Heart right ventricle (tissue), 16 donors: ENCODE measurements around the gene CDC42BPA. TPM values are rescaled to one million over a fixed set of nuclear protein-coding genes. Genes with fewer than 3 reads are reported as not detected.

Source experiments
- ATAC-seq, 8 donors: fragments of 200-7000 bp; cut with Tn5 transposase; one replicate each; pipeline ENCODE4 v1.9.1; 2020; ENCODE audit warnings: mild to moderate bottlenecking in 8 of 8, moderate library complexity in 8 of 8, moderate number of reproducible peaks in 1 of 8
- DNase-seq, 2 donors: peaks; one replicate each; pipeline ENCODE4 v3.0.0-alpha.2; 2020
- H3K27ac ChIP-seq, 10 donors: fragments of 200-600 bp; sonication (generic) in 2 of 10; one replicate each; pipeline versions ENCODE4 v1.5.0 to v1.8.0; 2020 to 2022; ENCODE audit warnings: mild to moderate bottlenecking in 3 of 10
- H3K27me3 ChIP-seq, 7 donors: fragments of 200-600 bp; one replicate each; pipeline ENCODE4 v1.8.0; 2021 to 2022; ENCODE audit warnings: mild to moderate bottlenecking in 2 of 7
- H3K36me3 ChIP-seq, 9 donors: fragments of 200-600 bp; sonication (generic) in 1 of 9; one replicate each; pipeline versions ENCODE4 v1.5.0 to v1.8.0; 2020 to 2022; ENCODE audit warnings: mild to moderate bottlenecking in 2 of 9
- H3K4me1 ChIP-seq, 9 donors: fragments of 200-600 bp; sonication (generic) in 1 of 9; one replicate each; pipeline versions ENCODE4 v1.5.0 to v1.8.0; 2020 to 2022; ENCODE audit warnings: mild to moderate bottlenecking in 4 of 9
- H3K4me3 ChIP-seq, 10 donors: fragments of 200-600 bp; sonication (generic) in 2 of 10; one replicate each; pipeline versions ENCODE4 v1.5.0 to v1.8.0; 2020 to 2022; ENCODE audit warnings: mild to moderate bottlenecking in 7 of 10, moderate library complexity in 2 of 10
- H3K9me3 ChIP-seq, 11 donors: fragments of 200-600 bp in 10 of 11; sonication (generic) in 2 of 11; one replicate each; pipeline versions ENCODE4 v1.5.0 to v1.8.0; 2013 to 2022; ENCODE audit warnings: mild to moderate bottlenecking in 2 of 11, control low read depth in 1 of 11, moderate library complexity in 1 of 11
- WGBS, 2 donors: extraction: QIAGEN DNeasy Blood & Tissue Kit; methylation state at CpG; one replicate each; pipeline ENCODE4 v1.1.7; 2013; ENCODE audit warnings: inconsistent platforms in 1 of 2; 5-methylcytosine and 5-hydroxymethylcytosine counted together
- intact Hi-C, 10 donors: fragments of 100-400 bp; cut with DNase I; formaldehyde crosslinking; loops; one replicate each; pipeline versions ENCODE4 v1.11.1 to v1.14.2; 2022
- polyA plus RNA-seq, 2 donors: library from polyadenylated mRNA; stranded (reverse); fragments of 200-250 nt; gene quantifications; one replicate each; pipeline ENCODE4 v1.2.3, GENCODE V29; 2013
- total RNA-seq, 10 donors: library from RNA; stranded (reverse); fragmentation: NEBNext Ultra II Directional in 3 of 10; extraction: Animal tissue kit (Norgen Biotek cat#: 25700) in 3 of 10; gene quantifications; one replicate each; pipeline versions ENCODE4 v1.2.1 to v1.2.4, GENCODE V29; 2021 to 2023
- TF ChIP-seq, protein P1 (sequence below), 9 donors: fragments of 200-600 bp; sonication (generic) in 2 of 9; IDR thresholded peaks; one replicate each; pipeline versions ENCODE4 v1.5.0 to v1.8.0; 2021 to 2022; ENCODE audit warnings: antibody characterized with exemption in 9 of 9, mild to moderate bottlenecking in 5 of 9, moderate library complexity in 1 of 9
- donor health status: Arrhythmogenic right ventricular cardiomyopathy.
- donor health status: ischemic (EF 13 %, LVEDD 7.1; RV severe dilation, severe dysfunction).
- donor health status: healthy with polysubstance abuse.
- donor health status: DM: no; HTN: yes; CAD: no.
- donor health status: DM: no; HTN: no; CAD: no.
- donor health status: ischemic (EF 25% LVEDD 6.9; RV normal size, moderate dysfunction).
- donor health status: ischemic (EF 25% LVEDD 5.7; RV mildly dilated, moderate dysfunction).
- donor health status: healthy.
- donor health status: DM: yes; HTN: yes; CAD: no.
- donor health status: Ischemic cardiomyopathy.
- donor health status: ischemic (EF 35%, LVEDD 5.7; RV mildly dilated, moderate dysfunction).
- donor health status: nonischemic (EF 11% LVEDD 7.7; RV severe dilation, severe dysfunction).
- donor health status: DM: yes; HTN: yes; CAD: no.
- donor health status: PGD.
- donor health status: ischemic (EF 29% LVEDD 5.4; RV normal size, mild dysfunction).
- donor health status: nonischemic (EF 23%, LVEDD 6.1; RV moderate dilation, normal function).

The CDC42BPA gene
- total and polyA plus RNA-seq, 12 donors: 8.6 to 39.5 (median 31.5) TPM

DNA sequence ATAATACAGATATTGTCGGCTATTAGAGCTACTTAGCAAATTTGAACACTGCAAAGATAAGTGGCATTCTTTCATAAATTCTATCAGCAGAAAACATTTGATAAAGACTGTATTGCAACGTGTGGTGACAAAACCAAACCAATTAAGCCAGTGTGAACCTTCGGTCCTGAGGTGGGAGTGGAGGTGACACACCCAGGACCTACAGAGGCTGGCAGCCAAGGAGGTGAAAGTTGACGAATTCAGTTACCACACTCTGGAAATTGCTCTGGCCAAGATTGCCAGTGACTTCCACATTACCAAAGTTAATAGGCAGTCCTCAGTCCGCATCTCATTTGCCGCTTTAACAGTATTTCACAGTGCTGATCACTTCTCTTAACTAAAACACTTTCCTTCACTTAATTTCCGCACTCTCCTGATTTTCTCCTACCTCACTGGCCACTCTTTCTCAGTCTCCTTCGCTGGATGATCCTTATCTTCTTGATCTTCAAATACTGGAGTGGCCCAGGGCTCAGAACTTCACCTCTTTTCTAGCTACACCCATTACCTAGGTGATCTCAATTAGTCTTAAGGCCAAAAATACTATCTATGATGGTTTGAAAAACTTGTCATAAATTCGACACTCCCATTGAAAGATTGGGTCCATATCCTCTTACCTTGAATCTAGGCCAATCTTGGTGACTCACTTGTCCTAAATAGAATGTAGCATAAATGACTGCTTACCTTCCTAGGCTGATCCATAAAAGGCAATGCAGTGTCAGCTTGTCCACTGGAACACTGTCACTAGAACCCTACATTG, 5.1 kb upstream of the CDC42BPA start:
- Histone ChIP-seq H3K4me1 (peaks cover 0 to 12% (median 5%) of the 10 kb centered on the region in 9 donors), H3K36me3 (no peaks in the 10 kb centered on the region)
- intact Hi-C loops: no loop called here

DNA sequence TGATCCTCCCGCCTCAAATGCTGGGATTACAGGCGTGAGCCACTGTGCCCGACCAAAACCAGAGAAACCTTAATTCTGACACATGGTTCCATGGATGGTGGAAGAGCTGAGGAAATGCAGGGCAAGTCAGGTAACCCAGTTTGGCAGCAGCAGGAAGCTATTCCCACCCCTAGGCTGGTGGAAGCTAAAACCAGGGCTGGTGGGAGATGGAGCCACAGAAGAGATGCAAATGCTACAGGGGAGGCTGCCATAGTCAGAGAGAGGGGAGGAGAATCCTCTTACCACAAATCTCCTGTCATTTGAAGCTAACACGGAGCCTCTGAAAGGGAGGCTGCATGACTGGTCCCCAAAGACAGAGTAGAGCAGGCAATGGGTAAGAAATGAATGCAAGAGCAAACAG, 4.1 kb upstream of the CDC42BPA start:
- TF ChIP-seq, protein P1, sequence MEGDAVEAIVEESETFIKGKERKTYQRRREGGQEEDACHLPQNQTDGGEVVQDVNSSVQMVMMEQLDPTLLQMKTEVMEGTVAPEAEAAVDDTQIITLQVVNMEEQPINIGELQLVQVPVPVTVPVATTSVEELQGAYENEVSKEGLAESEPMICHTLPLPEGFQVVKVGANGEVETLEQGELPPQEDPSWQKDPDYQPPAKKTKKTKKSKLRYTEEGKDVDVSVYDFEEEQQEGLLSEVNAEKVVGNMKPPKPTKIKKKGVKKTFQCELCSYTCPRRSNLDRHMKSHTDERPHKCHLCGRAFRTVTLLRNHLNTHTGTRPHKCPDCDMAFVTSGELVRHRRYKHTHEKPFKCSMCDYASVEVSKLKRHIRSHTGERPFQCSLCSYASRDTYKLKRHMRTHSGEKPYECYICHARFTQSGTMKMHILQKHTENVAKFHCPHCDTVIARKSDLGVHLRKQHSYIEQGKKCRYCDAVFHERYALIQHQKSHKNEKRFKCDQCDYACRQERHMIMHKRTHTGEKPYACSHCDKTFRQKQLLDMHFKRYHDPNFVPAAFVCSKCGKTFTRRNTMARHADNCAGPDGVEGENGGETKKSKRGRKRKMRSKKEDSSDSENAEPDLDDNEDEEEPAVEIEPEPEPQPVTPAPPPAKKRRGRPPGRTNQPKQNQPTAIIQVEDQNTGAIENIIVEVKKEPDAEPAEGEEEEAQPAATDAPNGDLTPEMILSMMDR (IDR thresholded peaks at IDR 0.05): no peak
- Histone ChIP-seq H3K4me1 (peaks cover 0 to 13% (median 5%) of the 10 kb centered on the region in 9 donors), H3K4me3 (no peak overlapping the region), H3K9me3 (peaks cover 0 to 5% (median 0%) of the 10 kb centered on the region in 11 donors), H3K27ac (no peak overlapping the region), H3K36me3 (no peaks in the 10 kb centered on the region), H3K27me3 (peaks cover 0 to 19% (median 0%) of the 10 kb centered on the region in 7 donors)
- DNase-seq (no peak), ATAC-seq (no peak)
- 92 to 93% methylated on average over 4 of the region's 4 CpGs for WGBS, 2 donors
- intact Hi-C loops: no loop called here

More for the DNA sequence above, 5.1 kb upstream of the CDC42BPA start:
- TF ChIP-seq, protein P1 (IDR thresholded peaks at IDR 0.05): no peak
- ATAC-seq (no peak), DNase-seq (no peak)
- no peak overlapping the region for H3K4me3 ChIP-seq
- H3K27ac ChIP-seq: no peak overlapping the region
- peaks cover 0 to 11% (median 0%) of the 10 kb centered on the region in 7 donors for H3K27me3 ChIP-seq
- 84 to 87% methylated on average over 9 of the region's 9 CpGs for WGBS, 2 donors
- peaks cover 0 to 5% (median 0%) of the 10 kb centered on the region in 11 donors for H3K9me3 ChIP-seq

DNA sequence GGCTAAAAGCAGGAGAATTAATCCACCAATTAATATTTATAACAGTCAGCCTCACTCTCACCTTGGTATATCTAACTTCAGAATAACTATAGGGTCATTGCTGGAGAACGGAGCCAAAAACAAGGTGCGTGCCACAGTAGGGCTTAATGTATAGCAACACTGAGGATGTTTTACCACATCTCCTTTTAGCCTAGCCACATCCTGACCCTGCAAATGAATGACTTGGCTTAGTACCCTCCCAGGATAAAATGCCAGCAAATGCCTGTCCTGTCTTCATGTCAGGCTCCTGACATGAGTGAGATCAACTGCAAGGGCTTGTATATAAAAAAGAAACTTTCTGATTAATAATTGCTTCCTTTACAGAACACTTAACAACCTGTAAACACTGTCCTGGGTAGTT, 2.7 kb upstream of the CDC42BPA start:
- 94% methylated on average over 2 of the region's 2 CpGs for WGBS, 2 donors
- H3K4me1 ChIP-seq: peaks cover 0 to 21% (median 5%) of the 10 kb centered on the region in 9 donors
- peaks cover 0 to 29% (median 0%) of the 10 kb centered on the region in 7 donors for H3K27me3 ChIP-seq
- no peak for DNase-seq
- H3K4me3 ChIP-seq: no peak overlapping the region
- no peak for ATAC-seq
- intact Hi-C loops: no loop called here
- peaks cover 0 to 5% (median 0%) of the 10 kb centered on the region in 11 donors for H3K9me3 ChIP-seq
- no peaks in the 10 kb centered on the region for H3K36me3 ChIP-seq
- H3K27ac ChIP-seq: no peak overlapping the region
- TF ChIP-seq, protein P1 (IDR thresholded peaks at IDR 0.05): no peak

DNA sequence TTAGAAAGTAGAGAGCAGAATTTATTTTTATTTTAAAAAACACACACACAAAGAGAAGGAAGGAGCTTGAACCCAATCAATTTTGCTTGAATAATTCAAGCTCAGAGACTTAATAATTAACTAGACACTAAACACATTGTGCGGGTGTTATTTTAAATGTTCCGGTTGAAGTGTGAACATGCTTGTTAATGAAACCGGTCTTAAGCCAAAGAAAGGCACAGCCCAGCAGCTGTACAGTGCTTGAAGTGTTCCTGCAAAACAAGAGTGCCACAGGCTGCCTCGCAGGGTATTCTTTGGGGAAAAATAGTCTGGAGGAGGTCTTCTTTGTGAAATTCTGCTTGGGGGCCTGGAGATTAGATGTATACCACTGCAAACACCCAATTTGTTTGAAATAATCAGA, 2.2 kb upstream of the CDC42BPA start:
- DNase-seq: no peak
- TF ChIP-seq, protein P1 (IDR thresholded peaks at IDR 0.05): no peak
- intact Hi-C loops: no loop called here
- no peak overlapping the region for H3K27ac ChIP-seq
- peaks cover 0 to 5% (median 0%) of the 10 kb centered on the region in 11 donors for H3K9me3 ChIP-seq
- peaks cover 0 to 29% (median 0%) of the 10 kb centered on the region in 7 donors for H3K27me3 ChIP-seq
- no peak for ATAC-seq
- H3K4me1 ChIP-seq: peaks cover 0 to 21% (median 5%) of the 10 kb centered on the region in 9 donors
- no peaks in the 10 kb centered on the region for H3K36me3 ChIP-seq
- 66 to 81% methylated on average over 4 of the region's 4 CpGs for WGBS, 2 donors
- no peak overlapping the region for H3K4me3 ChIP-seq
